Activated CD4-positive, alpha-beta T cell treated with anti-CD3 and anti-CD28 coated beads, Interleukin-10, Interleukin-2, amounts not matched to agents 100 ng/mL and 50 ng/mL, durations not matched to agents 16 hours and 8 hours (primary cell): ENCODE data around the gene HSF2BP.
"Not testable (repeated sequence)": the region's sequence is repeated elsewhere in the genome, so short reads cannot be mapped to it uniquely, and the experiment has no call there.

ENCODE experiments used
- DNase-seq: peaks from one replicate; pipeline ENCODE4 v3.0.0-alpha.2; 2020

Gene HSF2BP

DNA sequence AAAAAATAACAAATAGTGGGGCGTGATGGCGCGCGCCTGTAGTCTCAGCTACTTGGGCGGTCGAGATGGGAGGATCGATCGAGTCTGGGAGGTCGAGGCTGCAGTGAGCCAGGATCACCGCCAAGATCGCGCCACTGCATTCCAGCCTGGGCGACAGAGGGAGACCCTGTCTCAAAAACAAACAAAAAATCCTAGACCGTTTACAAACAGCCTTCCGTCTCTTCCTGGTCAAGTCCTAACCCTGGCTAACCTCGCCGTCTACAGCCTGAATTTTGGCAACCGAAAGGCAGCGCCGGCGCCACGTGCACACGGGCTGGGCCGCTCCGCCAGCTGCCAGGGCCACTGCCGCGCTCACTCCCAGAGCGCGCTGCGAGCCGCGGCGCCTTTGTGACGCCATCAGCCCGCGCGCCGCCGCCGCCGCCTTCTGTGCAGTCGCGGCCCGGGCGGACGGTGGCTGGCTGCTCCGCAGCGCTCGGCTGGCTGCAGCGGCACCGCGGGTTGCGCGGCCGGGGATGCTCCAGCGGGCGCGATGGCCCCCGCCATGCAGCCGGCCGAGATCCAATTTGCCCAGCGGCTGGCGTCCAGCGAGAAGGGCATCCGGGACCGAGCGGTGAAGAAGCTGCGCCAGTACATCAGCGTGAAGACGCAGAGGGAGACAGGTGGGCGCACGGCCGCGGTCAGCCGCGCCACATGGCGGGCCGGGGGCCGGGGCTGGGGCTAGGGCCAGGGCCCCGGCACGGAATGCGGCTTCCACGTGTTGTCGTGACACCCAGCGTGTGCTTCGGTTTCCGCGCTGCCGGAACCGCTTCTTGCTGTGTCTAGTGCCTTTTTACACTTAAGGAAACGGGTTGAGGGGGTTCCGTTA lies at the start of gene HSF2BP, which contains the start of gene RRP1B:
TSS of gene HSF2BP (minus strand) at position 353 of the 865 bp plus-strand sequence. CDS start 1,392 bp downstream, outside the sequence.
TSS of gene RRP1B (plus strand) at position 425 of the 865 bp plus-strand sequence. CDS start at position 530, 105 bp downstream.
- peak; percentile 88 for DNase-seq

GRCh38 chr21:43708745-43709381 lies 49.6 kb upstream of the HSF2BP start:
- no peak for DNase-seq

DNA sequence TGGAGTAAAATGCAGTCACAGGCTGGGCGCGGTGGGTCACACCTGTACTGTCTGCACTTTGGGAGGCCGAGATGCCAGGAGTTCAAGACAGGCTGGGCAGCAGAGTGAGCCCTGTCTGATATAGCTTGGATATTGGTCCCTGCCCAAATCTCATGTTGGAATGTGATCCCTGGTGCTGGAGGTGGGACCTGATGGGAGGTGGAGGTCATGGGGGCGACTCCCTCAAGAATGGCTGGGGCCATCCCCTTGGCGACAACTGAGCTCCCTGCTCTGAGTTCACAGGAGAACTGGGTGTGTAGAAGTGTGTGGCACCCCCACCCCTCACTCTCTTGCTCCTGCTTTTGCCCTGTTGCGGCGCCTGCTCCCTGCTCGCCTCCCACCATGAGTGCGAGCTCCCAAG lies 48.2 kb upstream of the HSF2BP start:
- DNase-seq, result no peak

DNA sequence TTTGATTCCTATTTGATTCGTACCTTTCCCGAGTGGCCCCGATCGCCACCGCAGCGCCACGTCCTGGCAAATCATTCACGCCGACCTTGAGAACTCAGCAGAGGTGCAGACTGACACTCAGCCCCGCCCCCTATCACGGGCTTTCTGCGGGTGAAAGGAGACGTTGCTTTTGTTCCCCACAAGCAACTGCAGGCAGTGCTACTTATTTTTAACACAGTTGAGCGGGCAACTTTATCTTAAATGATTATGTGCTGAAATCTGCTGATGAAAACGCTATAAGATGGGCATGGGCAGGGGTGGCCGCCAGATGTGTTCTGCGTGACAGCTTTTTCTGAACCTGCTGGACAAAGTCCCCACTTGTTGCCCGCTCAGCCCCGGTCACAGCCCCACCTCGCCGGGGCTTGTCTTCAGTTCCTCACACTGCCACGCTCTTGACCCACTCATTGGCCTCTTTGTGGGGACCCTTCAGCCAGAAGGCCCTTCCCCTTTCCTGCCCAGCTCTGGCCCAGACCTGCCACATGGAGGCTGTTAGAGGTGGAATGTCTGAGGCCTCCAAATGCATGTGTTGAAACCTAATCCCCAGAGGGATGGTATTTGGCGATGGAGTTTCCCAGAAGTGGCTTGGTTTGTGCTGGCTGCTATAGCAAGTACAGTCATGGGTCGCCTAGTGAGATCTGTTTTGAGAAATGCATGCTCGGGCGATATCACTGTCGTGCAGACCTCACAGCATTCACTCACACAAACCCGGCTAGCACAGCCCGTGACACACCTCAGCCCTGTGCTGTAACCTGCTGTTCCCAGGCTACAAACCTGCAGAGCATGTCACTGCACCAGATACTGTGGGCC lies 44.0 kb upstream of the HSF2BP start:
- DNase-seq, result no peak

GRCh38 chr21:43702785-43703034 lies 43.4 kb upstream of the HSF2BP start:
- DNase-seq, result no peak

DNA sequence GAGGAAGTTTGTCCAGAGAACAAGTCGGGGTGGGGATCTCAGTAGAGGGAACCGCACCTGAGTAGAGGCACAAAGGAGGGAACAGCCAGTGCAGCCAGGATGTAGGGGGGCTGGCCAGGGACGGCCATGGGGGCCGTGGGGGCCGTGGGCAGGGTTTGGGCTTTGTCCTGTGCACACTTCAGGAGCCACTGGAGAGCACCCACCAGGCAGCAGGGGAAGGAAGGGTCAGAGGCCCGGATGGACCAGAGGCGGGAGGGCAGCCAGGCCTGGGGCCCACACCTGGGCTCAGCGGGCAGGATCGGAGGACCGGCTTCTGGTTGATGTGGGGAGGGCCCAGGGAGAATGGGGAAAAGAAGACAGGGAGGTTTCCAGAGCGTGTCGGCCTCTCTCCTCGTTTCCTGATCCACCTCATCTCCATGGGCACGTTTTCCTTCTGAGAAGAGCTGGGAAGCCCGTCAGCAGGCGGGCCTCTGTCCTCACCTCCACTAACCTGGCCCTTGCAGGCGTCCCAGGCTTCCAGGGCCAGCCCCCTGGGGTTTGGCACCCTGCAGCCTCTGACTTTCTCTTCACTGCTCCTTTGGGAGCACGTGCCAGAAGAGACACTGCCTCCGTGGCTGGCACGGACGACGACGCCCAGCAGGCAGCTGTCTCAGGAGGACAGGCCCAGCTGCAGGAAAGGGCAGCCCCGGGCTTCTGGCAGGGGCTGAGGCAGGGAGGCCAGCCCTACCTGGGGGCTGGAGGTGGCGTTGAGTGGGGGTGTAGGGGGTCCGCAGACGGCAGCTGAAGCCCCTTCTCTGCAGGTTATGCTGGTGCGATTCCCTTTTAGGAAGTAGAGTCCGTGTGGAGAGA lies 42.9 kb upstream of the HSF2BP start:
- DNase-seq, result no peak

- no peak for DNase-seq
Observed at GRCh38 chr21:43699933-43700599, 40.8 kb upstream of the HSF2BP start.

DNA sequence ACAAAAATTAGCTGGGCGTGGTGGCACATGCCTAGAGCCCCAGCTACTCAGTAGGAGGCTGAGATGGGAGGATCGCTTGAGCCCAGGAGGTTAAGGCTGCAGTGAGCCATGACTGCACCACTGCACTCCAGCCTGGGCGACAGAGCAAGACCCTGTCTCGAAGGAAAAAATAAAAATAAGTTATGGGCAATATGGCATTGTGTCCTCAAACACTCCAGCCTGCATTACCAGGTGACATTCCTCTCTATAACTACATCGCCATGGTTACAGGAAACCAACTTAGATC lies 40.1 kb upstream of the HSF2BP start:
- not testable (repeated sequence) for DNase-seq

- DNase-seq, result no peak
Observed at GRCh38 chr21:43697758-43698643, 38.7 kb upstream of the HSF2BP start.

DNA sequence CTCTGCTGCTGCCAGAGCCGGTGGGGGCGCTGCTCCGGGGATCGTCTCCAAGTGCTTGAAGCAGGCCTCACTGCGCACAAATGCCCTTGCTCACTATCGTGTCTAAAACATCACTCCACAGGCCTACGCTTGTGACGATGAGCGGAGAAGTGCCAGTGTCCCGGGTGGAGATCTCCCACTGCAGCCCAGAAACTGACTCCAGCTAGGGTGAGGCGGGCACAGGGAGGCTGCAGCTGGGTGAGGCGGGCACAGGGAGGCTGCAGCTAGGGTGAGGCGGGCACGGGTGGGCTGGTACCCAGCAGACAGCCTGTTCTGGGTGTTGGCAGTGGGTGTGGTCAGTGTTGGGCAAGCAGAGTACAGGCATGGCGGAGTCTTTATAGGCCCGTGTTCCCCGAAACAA lies 36.9 kb upstream of the HSF2BP start:
- DNase-seq, result no peak

DNA sequence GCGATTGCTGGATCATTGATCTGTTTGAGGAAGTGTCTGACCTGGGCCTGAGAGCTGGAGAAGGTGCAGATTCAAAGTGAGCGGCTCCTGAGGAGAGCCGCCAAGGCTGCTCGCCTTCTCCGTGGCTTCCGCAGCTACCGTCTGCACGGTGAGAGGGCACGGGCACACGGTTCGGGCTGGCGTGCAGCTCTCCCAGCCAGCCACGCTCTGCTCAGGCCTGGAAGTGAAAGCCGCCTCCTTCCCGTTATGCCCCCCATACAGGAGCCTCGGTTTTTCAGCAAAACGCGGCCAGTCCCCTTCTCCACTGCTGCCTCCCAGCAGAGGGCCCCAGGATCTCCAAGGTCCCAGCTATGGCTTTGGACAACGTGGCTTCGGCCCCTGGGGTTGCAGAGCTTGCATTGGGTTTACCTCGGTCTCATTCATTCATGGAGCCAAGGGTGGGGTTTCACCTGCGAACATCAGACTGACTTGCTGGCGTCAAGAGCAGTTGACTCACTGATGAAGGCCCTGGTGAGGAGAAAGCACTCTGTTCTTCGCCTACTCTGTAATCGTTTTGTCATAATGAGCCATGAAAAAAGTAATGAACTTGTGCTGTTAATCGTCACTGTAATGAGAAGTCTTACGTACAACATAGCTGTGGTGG lies 35.3 kb upstream of the HSF2BP start:
- DNase-seq, result no peak

- DNase-seq, result no peak
Observed at GRCh38 chr21:43693981-43694380, 34.7 kb upstream of the HSF2BP start.

- DNase-seq, result no peak
Observed at GRCh38 chr21:43692949-43693348, 33.7 kb upstream of the HSF2BP start.

DNA sequence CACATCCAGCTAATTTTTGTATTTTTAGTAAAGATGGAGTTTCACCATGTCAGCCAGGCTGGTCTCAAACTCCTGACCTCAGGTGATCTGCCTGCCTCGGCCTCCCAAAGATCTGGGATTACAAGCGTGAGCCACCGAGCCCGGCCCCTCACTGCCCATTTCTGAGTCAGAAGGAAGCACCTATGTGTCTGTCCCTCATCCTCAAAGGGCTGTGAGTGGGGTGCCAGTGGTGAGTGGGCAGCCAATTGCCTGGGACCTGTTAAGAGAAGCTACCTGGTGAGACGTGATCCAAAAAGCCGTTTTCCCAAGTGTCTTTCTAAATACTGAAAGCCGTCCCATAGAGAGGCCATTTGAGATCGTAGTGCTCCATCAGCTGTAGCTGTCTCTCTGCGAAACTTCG lies 32.5 kb upstream of the HSF2BP start:
- DNase-seq, result no peak

- no peak for DNase-seq
Observed at GRCh38 chr21:43691086-43691795, 32.0 kb upstream of the HSF2BP start.

GRCh38 chr21:43690346-43690745 lies 31.1 kb upstream of the HSF2BP start:
- DNase-seq, result no peak

- no peak for DNase-seq
Observed at GRCh38 chr21:43689556-43690337, 30.5 kb upstream of the HSF2BP start.

GRCh38 chr21:43688906-43689305 lies 29.6 kb upstream of the HSF2BP start:
- DNase-seq, result no peak
